NCI-H2196 (cell line): ENCODE measurements around the gene KCTD6.
A peak's percentile ranks its signal among the peaks of the same experiment; 100 is the strongest.

Experiments used
- DNase-seq: peaks from one replicate; lab custom pipeline; 2025; ENCODE audit not compliant: unreplicated experiment; lab: John Stamatoyannopoulos, UW

Gene KCTD6

GRCh38 chr3:58484722-58485069 is 7.2 kb upstream of the KCTD6 start:
- no peak for DNase-seq

- no peak for DNase-seq
Observed at GRCh38 chr3:58485801-58486435, 6.0 kb upstream of the KCTD6 start.

- no peak for DNase-seq
Observed at GRCh38 chr3:58487140-58487886, 4.6 kb upstream of the KCTD6 start.

GRCh38 chr3:58488967-58489366 is 2.9 kb upstream of the KCTD6 start:
- no peak for DNase-seq

- no peak for DNase-seq
Observed at GRCh38 chr3:58490860-58491501, 915 bp upstream of the KCTD6 start.

- no peak for DNase-seq
Observed at GRCh38 chr3:58492494-58492905, 604 bp downstream of the KCTD6 start.

GRCh38 chr3:58494107-58494506 is 2.2 kb downstream of the KCTD6 start:
- no peak for DNase-seq

- no peak for DNase-seq
Observed at GRCh38 chr3:58495101-58495500, 3.2 kb downstream of the KCTD6 start.

- DNase-seq = no peak
Observed at GRCh38 chr3:58496206-58496857, 4.4 kb downstream of the KCTD6 start.

GRCh38 chr3:58497097-58497496 is 5.2 kb downstream of the KCTD6 start:
- DNase-seq = peak; percentile 7

- DNase-seq = no peak
Observed at GRCh38 chr3:58502872-58503271, 11.0 kb downstream of the KCTD6 start.

- DNase-seq = no peak
Observed at GRCh38 chr3:58507356-58508078, 15.6 kb downstream of the KCTD6 start.

- no peak for DNase-seq
Observed at GRCh38 chr3:58508437-58508836, 16.5 kb downstream of the KCTD6 start.

GRCh38 chr3:58514405-58514804 is 22.5 kb downstream of the KCTD6 start:
- no peak for DNase-seq

- no peak for DNase-seq
Observed at GRCh38 chr3:58518291-58518789, 26.4 kb downstream of the KCTD6 start.

- DNase-seq = no peak
Observed at GRCh38 chr3:58519668-58520402, 27.9 kb downstream of the KCTD6 start.

GRCh38 chr3:58520403-58521335 is 28.8 kb downstream of the KCTD6 start:
- no peak for DNase-seq

- no peak for DNase-seq
Observed at GRCh38 chr3:58521336-58521670, 29.4 kb downstream of the KCTD6 start.

GRCh38 chr3:58521917-58522631 is 30.2 kb downstream of the KCTD6 start:
- DNase-seq = no peak
